Measurements from ENCODE around the gene GPRC5D.

The GPRC5D gene

DNA sequence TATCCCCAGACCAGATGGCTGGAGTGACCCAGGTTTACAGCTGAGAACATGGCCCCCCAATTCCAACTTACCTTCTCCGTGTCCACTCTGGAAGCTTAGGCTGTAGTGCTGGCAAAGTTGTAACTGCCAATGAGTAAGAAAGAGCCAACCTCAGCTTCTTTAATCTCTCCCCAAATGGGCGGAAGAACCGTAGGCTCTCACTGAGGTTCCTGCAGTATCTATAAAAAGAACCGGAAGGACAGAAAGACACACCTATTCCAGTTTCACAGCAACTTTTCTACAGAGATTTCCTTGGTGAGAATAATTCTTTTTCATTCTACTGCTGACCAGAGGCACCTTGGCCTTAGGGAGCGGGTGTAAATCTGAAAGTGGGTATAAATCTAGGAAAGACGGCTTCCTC lies at the start of gene GPRC5D:
Gene GPRC5D, minus strand, starts transcription at position 135 of the 400 bp plus-strand sequence. CDS start 1,786 bp downstream, outside the sequence.
- H3K27me3 Mint-ChIP-seq (ENCODE audit: low read depth): peaks cover 4% of the 10 kb centered on the region
- H3K4me1 Mint-ChIP-seq (ENCODE audit: low read depth): no peaks in the 10 kb centered on the region
- no peaks in the 10 kb centered on the region for H3K36me3 Mint-ChIP-seq (ENCODE audit: low read depth)
- H3K9me3 Mint-ChIP-seq: no peaks in the 10 kb centered on the region
- no peak within 1 kb of the TSS for H3K27ac Mint-ChIP-seq
- H3K4me3 Mint-ChIP-seq: no peak within 1 kb of the TSS

GRCh38 chr12:13001775-13002040 lies 49.7 kb upstream of the GPRC5D start:
- peak overlapping the region; percentile 84 for H3K4me3 Mint-ChIP-seq
- H3K27ac Mint-ChIP-seq: peak overlapping the region; percentile 47
- peaks cover 43% of the 10 kb centered on the region for H3K27me3 Mint-ChIP-seq (ENCODE audit: low read depth)
- H3K4me1 Mint-ChIP-seq (ENCODE audit: low read depth): peaks cover 23% of the 10 kb centered on the region
- H3K9me3 Mint-ChIP-seq: no peaks in the 10 kb centered on the region
- no peaks in the 10 kb centered on the region for H3K36me3 Mint-ChIP-seq (ENCODE audit: low read depth)

DNA sequence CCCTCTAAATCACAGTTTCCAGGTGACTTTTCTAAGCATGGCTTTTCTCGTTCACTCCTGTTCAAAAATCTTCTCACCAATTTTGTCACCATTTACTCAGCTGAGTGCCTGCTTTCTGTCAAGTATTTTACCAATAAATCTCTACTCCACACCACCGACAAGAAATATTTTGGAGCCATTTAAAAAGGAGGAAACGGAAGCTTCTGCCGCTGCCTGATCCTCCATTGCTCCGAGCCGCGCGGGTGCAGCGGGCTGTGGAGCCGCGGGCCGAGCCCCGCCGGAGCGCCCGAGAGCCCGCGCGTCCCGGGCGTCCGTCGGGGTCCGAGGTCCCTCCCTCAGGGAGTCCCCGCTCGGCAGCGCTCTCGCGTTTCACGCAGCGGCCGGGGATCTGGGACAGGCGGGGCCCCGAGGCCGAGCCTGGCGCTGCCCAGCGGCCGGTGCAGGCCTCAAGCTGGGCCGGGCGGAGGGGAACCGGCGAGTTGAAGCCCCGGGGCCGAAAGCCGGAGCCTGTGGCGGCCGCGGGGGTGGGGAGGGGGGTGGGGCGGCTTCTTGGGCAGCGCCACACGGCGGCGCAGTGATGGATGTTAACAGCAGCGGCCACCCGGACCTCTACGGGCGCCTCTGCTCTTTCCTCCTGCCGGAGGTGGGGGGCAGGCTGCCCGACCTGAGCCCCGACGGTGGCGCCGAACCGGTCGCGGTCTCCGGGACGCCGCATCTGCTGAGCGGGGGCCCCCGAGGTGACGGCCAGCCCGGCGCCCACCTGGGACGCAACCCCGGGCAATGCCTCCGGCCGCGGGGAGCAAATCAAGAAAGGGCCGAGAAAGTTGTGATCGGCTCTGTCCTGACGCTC lies 49.2 kb upstream of the GPRC5D start:
- H3K4me1 Mint-ChIP-seq (ENCODE audit: low read depth): peaks cover 23% of the 10 kb centered on the region
- H3K27me3 Mint-ChIP-seq (ENCODE audit: low read depth): peaks cover 43% of the 10 kb centered on the region
- H3K27ac Mint-ChIP-seq: peak overlapping the region; percentile 81
- no peaks in the 10 kb centered on the region for H3K9me3 Mint-ChIP-seq
- peak overlapping the region; percentile 88 for H3K4me3 Mint-ChIP-seq
- no peaks in the 10 kb centered on the region for H3K36me3 Mint-ChIP-seq (ENCODE audit: low read depth)

DNA sequence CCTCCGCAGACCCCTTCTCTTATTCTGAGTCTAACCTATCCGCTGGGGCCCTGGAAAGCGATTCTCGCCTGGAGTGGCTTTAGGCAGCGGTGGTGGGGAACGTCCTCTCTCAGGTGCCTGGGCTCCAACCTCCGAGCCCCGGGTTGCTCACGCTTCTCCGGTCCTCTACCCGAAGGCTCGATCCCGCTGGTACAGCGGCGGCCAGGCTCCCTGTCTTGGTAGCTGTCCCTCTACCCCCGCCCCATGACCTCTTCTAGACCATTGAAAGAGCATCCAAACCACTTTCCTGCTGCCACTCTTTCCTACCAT lies 48.6 kb upstream of the GPRC5D start:
- Mint-ChIP-seq H3K4me3 (peak overlapping the region; percentile 88), H3K4me1 (ENCODE audit: low read depth) (peaks cover 23% of the 10 kb centered on the region), H3K27ac (peak overlapping the region; percentile 81), H3K27me3 (ENCODE audit: low read depth) (peaks cover 38% of the 10 kb centered on the region), H3K9me3 (no peaks in the 10 kb centered on the region), H3K36me3 (ENCODE audit: low read depth) (no peaks in the 10 kb centered on the region)

DNA sequence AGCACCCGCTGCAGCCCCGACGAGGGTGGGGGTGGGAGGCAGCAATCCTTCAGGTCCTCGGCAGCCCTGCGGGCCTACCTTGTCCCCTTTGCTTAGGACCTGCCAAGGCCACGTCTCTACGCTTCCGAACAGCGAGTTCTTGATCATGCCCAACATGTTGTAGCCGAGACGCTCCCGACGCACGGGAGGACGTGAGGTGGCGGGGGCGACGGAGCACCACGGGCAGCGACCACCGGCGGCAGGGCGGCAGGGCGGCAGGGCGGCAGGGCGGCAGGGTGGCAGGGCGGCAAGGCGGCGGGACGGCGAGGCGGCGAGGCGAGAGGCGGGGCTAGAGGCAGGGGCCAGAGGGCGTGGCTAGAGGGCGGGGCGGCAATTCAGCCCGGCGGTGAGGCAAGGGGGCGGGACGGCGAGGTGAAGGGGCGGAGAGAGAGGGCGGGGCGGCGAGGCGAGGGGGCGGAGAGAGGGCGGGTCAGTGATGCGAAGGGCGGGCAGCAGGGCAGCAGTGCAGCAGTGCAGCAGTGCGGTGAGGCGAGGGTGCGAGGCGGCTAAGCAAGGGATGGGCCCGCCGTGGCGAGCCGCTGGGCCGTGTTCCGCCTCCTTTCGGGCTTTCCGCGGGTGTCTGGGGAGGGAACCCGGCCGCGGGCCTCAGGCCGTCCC lies 48.1 kb upstream of the GPRC5D start, which contains the start of gene HEBP1:
Gene HEBP1, minus strand, starts transcription at position 307 of the 657 bp plus-strand sequence. Its CDS starts 151 bp downstream, at position 156.
- H3K9me3 Mint-ChIP-seq: no peaks in the 10 kb centered on the region
- H3K27me3 Mint-ChIP-seq (ENCODE audit: low read depth): peaks cover 33% of the 10 kb centered on the region
- peaks cover 23% of the 10 kb centered on the region for H3K4me1 Mint-ChIP-seq (ENCODE audit: low read depth)
- peak within 1 kb of the TSS; percentile 88 for H3K4me3 Mint-ChIP-seq
- no peaks in the 10 kb centered on the region for H3K36me3 Mint-ChIP-seq (ENCODE audit: low read depth)
- H3K27ac Mint-ChIP-seq: peak within 1 kb of the TSS; percentile 81

DNA sequence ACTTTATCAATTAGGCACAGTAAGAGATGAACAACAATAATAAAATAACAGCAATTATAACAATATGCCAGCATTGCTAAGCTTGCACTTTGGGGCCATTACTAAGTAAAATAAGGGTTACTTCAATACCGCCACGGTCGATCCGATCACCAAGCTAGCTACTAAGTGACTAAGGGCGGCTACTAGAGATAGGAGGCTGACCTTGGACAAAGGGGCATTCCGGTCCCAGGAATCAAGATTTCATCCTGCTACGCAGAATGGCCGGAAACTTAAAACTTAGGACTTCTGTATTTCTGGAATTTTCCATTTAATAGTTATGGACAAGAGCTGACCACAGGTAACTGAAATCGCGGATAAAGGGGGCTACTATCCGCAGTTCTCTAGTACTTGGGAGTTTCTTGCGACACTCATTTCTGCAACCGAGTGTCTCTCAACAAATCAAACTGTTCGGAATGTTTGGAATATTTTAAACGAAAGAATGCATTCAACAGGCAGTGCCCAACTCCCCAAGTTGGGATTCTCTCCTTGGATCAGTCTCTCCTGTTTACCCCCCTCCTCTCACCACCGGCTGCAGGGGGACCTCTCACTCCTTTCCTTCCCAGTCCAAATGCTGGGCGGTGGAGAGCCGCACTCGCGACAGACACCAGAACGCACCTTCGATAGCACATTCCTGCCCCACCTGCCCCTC lies 47.4 kb upstream of the GPRC5D start:
- peak overlapping the region; percentile 88 for H3K4me3 Mint-ChIP-seq
- H3K4me1 Mint-ChIP-seq (ENCODE audit: low read depth): peaks cover 23% of the 10 kb centered on the region
- H3K27ac Mint-ChIP-seq: peak overlapping the region; percentile 69

DNA sequence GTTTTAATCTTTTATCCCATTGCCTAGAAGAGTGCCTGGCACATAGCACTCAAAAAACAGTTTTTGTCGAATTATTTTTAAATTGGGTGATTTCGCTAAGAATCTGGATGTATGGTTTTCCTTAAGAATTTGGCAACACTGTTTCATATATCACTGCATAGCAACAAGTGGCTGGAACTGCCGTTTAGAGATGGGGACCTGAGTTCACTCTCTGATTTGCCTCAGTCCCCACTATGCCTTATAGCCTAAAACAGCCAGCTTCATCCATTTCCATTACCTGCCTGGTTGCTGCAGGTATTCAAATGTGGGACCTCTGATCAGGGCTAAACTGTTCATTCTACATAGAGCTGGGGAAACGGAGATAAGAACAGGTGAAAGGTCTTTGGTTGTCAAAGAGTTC lies 46.3 kb upstream of the GPRC5D start:
- no peak overlapping the region for H3K4me3 Mint-ChIP-seq
- no peak overlapping the region for H3K27ac Mint-ChIP-seq
- no peaks in the 10 kb centered on the region for H3K36me3 Mint-ChIP-seq (ENCODE audit: low read depth)
- H3K4me1 Mint-ChIP-seq (ENCODE audit: low read depth): peaks cover 23% of the 10 kb centered on the region
- H3K9me3 Mint-ChIP-seq: no peaks in the 10 kb centered on the region
- H3K27me3 Mint-ChIP-seq (ENCODE audit: low read depth): peaks cover 17% of the 10 kb centered on the region

More for the DNA sequence above, 47.4 kb upstream of the GPRC5D start:
- H3K27me3 Mint-ChIP-seq (ENCODE audit: low read depth): peaks cover 26% of the 10 kb centered on the region
- no peaks in the 10 kb centered on the region for H3K36me3 Mint-ChIP-seq (ENCODE audit: low read depth)
- no peaks in the 10 kb centered on the region for H3K9me3 Mint-ChIP-seq

- H3K9me3 Mint-ChIP-seq: no peaks in the 10 kb centered on the region
- no peak overlapping the region for H3K4me3 Mint-ChIP-seq
- peaks cover 27% of the 10 kb centered on the region for H3K4me1 Mint-ChIP-seq (ENCODE audit: low read depth)
- no peaks in the 10 kb centered on the region for H3K36me3 Mint-ChIP-seq (ENCODE audit: low read depth)
- H3K27ac Mint-ChIP-seq: no peak overlapping the region
- H3K27me3 Mint-ChIP-seq (ENCODE audit: low read depth): peaks cover 12% of the 10 kb centered on the region
These were observed 45.8 kb upstream of the GPRC5D start for GRCh38 chr12:12997734-12998133.

- Mint-ChIP-seq H3K4me1 (ENCODE audit: low read depth) (peaks cover 28% of the 10 kb centered on the region), H3K27me3 (ENCODE audit: low read depth) (peaks cover 6% of the 10 kb centered on the region), H3K9me3 (no peaks in the 10 kb centered on the region), H3K36me3 (ENCODE audit: low read depth) (no peaks in the 10 kb centered on the region), H3K4me3 (no peak overlapping the region), H3K27ac (no peak overlapping the region)
These were observed 45.2 kb upstream of the GPRC5D start for GRCh38 chr12:12997156-12997555.

GRCh38 chr12:12996209-12996608 lies 44.2 kb upstream of the GPRC5D start:
- Mint-ChIP-seq H3K4me1 (ENCODE audit: low read depth) (peaks cover 25% of the 10 kb centered on the region), H3K36me3 (ENCODE audit: low read depth) (no peaks in the 10 kb centered on the region), H3K27ac (no peak overlapping the region), H3K4me3 (no peak overlapping the region), H3K27me3 (ENCODE audit: low read depth) (no peaks in the 10 kb centered on the region), H3K9me3 (no peaks in the 10 kb centered on the region)

DNA sequence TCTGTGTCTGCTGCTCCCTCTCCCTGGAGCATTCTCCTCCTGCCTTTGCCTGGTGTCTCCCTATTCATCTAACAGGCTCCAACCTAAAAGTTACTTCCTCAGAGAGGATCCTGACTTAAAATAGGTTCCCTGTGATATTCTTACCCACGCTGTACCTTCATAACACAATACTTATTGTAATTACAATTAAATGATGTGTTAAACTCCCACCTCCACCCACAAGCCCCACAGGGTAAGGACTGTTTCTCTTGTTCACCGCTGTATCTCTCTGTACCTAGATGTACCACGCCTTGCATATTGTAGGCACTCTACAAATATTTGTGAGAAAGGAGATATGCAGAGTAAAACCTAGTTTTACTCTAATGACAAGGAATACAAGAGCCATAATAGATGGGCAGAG lies 43.1 kb upstream of the GPRC5D start:
- H3K9me3 Mint-ChIP-seq: no peaks in the 10 kb centered on the region
- H3K27ac Mint-ChIP-seq: no peak overlapping the region
- H3K4me3 Mint-ChIP-seq: no peak overlapping the region
- no peaks in the 10 kb centered on the region for H3K36me3 Mint-ChIP-seq (ENCODE audit: low read depth)
- no peaks in the 10 kb centered on the region for H3K27me3 Mint-ChIP-seq (ENCODE audit: low read depth)
- peaks cover 21% of the 10 kb centered on the region for H3K4me1 Mint-ChIP-seq (ENCODE audit: low read depth)

DNA sequence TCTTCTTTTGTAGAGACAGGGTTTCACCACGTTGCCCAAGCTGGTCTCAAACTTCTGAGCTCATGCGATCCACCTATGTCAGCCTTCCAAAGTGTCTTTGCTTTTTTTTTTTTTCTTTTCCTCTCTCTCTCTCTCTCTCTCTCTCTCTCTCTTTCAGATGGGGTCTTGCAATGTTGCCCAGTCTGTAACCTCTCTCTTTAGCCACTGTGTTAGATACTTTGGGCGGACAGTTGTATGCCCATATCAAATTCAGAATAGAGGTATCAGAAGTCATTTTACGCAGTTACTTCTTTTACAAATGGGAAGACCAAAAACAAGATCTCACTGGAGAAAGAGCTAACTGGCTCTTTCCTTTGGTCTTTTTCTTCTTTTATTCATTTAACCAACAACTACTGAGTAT lies 41.4 kb upstream of the GPRC5D start:
- H3K27me3 Mint-ChIP-seq (ENCODE audit: low read depth): no peaks in the 10 kb centered on the region
- H3K9me3 Mint-ChIP-seq: no peaks in the 10 kb centered on the region
- H3K27ac Mint-ChIP-seq: no peak overlapping the region
- H3K36me3 Mint-ChIP-seq (ENCODE audit: low read depth): no peaks in the 10 kb centered on the region
- H3K4me3 Mint-ChIP-seq: peak overlapping the region; percentile 6
- H3K4me1 Mint-ChIP-seq (ENCODE audit: low read depth): peaks cover 15% of the 10 kb centered on the region

DNA sequence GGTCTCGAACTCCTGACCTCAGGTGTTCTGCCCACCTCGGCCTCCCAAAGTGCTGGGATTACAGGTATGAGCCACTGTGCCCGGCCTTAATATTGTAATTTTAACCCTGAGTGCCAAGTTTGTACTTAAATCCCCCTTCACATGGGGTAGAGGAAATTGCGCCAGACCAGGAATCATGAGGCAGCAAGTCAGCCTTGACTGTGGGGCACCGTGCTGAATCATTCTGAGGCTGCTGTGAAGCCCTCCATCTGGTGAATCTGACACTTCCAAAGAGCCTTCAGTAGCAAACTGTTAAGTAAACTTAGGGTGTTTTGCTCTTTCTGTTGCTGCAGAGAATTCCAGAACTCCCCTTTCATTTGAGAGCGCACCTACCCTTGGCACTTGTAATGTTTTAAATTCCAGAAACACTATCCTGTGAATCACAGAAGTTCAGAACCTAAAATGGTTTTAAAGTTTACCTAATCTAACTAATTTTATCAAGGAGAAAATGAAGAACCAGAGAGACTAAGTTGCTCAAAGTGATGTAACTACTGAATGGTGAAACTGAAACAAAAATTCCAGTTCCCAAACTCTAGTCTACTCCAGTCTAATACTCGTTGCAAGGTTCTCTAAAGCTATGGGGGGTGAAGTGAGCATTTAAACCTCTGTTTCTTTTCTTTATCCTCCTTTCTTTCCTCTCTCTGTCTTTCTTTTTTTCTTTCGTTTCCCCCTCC lies 40.6 kb upstream of the GPRC5D start:
- H3K4me1 Mint-ChIP-seq (ENCODE audit: low read depth): peaks cover 14% of the 10 kb centered on the region

GRCh38 chr12:12990700-12991468 lies 38.9 kb upstream of the GPRC5D start:
- Mint-ChIP-seq H3K4me3 (no peak overlapping the region), H3K36me3 (ENCODE audit: low read depth) (no peaks in the 10 kb centered on the region), H3K27ac (no peak overlapping the region), H3K4me1 (ENCODE audit: low read depth) (peaks cover 8% of the 10 kb centered on the region), H3K27me3 (ENCODE audit: low read depth) (no peaks in the 10 kb centered on the region), H3K9me3 (no peaks in the 10 kb centered on the region)

More for the DNA sequence above, 40.6 kb upstream of the GPRC5D start:
- Mint-ChIP-seq H3K9me3 (no peaks in the 10 kb centered on the region), H3K4me3 (peak overlapping the region; percentile 28), H3K27ac (no peak overlapping the region), H3K27me3 (ENCODE audit: low read depth) (no peaks in the 10 kb centered on the region), H3K36me3 (ENCODE audit: low read depth) (no peaks in the 10 kb centered on the region)

All from T-helper 1 cell treated with Interleukin-12 subunit alpha and Interleukin-12 subunit beta and Interleukin-4 antibody, amounts not matched to agents 30 μg/mL and 1 μg/mL, for 36 hours (primary cell).